ENCODE measurements around the gene GALNS. TPM values are rescaled to one million over a fixed set of nuclear protein-coding genes. Genes with fewer than 3 reads are reported as not detected.

GALNS gene
- total and polyA plus RNA-seq, 2 of the 13 experiments (the other 11 are each of a cell fraction or from before 2014, with no cell fraction given): 9.2 to 9.8 TPM

DNA sequence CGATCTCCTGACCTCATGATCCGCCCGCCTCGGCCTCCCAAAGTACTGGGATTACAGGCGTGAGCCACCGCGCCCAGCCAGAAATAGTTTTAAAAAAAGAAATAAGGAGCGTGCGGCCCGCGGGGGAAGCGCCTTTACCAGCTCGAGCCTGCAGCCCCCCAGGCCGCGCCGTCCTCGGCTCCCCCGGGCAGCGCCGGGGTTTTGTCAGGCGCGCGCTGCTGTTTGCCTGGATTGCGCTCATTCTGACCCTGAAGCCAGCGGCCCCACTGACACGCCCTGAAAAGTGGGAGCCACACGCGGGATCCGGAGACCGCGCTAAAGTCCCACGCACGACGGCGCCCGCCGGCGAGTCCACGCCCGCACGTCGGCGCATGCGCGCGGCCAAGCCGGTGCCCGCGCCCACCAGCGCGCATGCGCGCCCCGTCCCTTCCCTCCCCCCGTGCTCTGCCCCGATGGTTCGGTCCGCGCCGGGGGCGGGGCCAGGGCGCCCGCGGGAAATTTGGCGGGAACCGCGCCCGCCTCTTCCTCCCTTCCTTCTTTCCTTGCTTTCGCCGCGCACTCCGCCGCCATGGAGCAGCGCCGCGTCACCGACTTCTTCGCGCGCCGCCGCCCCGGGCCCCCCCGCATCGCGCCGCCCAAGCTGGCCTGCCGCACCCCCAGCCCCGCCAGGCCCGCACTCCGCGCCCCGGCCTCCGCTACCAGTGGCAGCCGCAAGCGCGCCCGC lies 53.3 kb downstream of the GALNS start, which contains the start of gene CDT1 (continued):
- TF ChIP-seq HOXA3 (CRISPR knock-in tag; IDR thresholded peaks at IDR 0.05) (peak; percentile 85), RFXANK (CRISPR knock-in tag; IDR thresholded peaks at IDR 0.05) (no peak), GATAD1 (CRISPR knock-in tag; IDR thresholded peaks at IDR 0.05) (peak; percentile 76; the same call in 1 of the 2 replicates), MZF1 (CRISPR knock-in tag; IDR thresholded peaks at IDR 0.05; ENCODE audit: borderline replicate concordance) (0 out of 2 replicates have a peak, but pooled peaks have one; percentile 67), ZNF737 (CRISPR knock-in tag; IDR thresholded peaks at IDR 0.05; ENCODE audit: borderline replicate concordance) (no peak), ATRX (CRISPR knock-in tag; IDR thresholded peaks at IDR 0.05; ENCODE audit: borderline replicate concordance) (no peak), GZF1 (CRISPR knock-in tag; IDR thresholded peaks at IDR 0.05) (peak; percentile 92), PAF1 (CRISPR knock-in tag; IDR thresholded peaks at IDR 0.05) (no peak), GMEB2 (CRISPR knock-in tag; IDR thresholded peaks at IDR 0.05; ENCODE audit: low read depth) (no peak), FOXK1 (CRISPR knock-in tag; IDR thresholded peaks at IDR 0.05; ENCODE audit: borderline replicate concordance, low read depth) (peak; percentile 40; the same call in 1 of the 2 replicates), RBM22 (optimal IDR thresholded peaks at IDR 0.05; ENCODE audit: low read length) (no peak), ZNF569 (CRISPR knock-in tag; IDR thresholded peaks at IDR 0.05; ENCODE audit: borderline replicate concordance) (0 out of 2 replicates have a peak, but pooled peaks have one; percentile 51), ZBTB21 (CRISPR knock-in tag; IDR thresholded peaks at IDR 0.05) (no peak), IRX3 (CRISPR knock-in tag; IDR thresholded peaks at IDR 0.05; ENCODE audit: borderline replicate concordance, low read depth) (peak; percentile 46; the same call in 1 of the 2 replicates), ZFP36 (IDR thresholded peaks at IDR 0.05; ENCODE audit: borderline replicate concordance, low read depth, low read length, partially characterized antibody) (no peak), ZNF781 (CRISPR knock-in tag; IDR thresholded peaks at IDR 0.05; ENCODE audit: borderline replicate concordance, not compliant biosample characterization) (no peak), DNMT1 (CRISPR knock-in tag; IDR thresholded peaks at IDR 0.05) (no peak), ZKSCAN1 (IDR thresholded peaks at IDR 0.05; ENCODE audit: low read length) (no peak), ZFY (CRISPR knock-in tag; IDR thresholded peaks at IDR 0.05) (peak; percentile 87), BRF2 (CRISPR knock-in tag; IDR thresholded peaks at IDR 0.05) (no peak), THAP11 (CRISPR knock-in tag; IDR thresholded peaks at IDR 0.05) (peak; percentile 75), BRCA1 (CRISPR knock-in tag; IDR thresholded peaks at IDR 0.05) (no peak)
- TF ChIP-seq, protein P1, sequence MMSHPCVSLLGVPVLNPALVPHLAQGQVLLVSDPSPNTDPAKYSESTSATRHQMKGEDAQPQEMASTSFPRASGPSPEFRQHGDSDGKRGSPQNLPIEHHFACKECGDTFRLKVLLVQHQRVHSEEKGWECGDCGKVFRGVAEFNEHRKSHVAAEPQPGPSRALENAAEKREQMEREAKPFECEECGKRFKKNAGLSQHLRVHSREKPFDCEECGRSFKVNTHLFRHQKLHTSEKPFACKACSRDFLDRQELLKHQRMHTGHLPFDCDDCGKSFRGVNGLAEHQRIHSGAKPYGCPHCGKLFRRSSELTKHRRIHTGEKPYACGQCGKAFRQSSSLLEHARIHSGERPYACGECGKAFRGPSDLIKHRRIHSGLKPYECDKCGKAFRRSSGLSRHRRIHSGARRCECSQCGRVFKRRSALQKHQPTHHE (CRISPR knock-in tag; IDR thresholded peaks at IDR 0.05; ENCODE audit: borderline replicate concordance): peak; percentile 68; the same call in 1 of the 2 replicates
- TF ChIP-seq, protein P2, sequence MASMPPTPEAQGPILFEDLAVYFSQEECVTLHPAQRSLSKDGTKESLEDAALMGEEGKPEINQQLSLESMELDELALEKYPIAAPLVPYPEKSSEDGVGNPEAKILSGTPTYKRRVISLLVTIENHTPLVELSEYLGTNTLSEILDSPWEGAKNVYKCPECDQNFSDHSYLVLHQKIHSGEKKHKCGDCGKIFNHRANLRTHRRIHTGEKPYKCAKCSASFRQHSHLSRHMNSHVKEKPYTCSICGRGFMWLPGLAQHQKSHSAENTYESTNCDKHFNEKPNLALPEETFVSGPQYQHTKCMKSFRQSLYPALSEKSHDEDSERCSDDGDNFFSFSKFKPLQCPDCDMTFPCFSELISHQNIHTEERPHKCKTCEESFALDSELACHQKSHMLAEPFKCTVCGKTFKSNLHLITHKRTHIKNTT (CRISPR knock-in tag; IDR thresholded peaks at IDR 0.05): peak; percentile 33; the same call in 1 of the 2 replicates
- TF ChIP-seq, protein P3, sequence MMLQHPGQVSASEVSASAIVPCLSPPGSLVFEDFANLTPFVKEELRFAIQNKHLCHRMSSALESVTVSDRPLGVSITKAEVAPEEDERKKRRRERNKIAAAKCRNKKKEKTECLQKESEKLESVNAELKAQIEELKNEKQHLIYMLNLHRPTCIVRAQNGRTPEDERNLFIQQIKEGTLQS (CRISPR knock-in tag; IDR thresholded peaks at IDR 0.05): no peak
